PC-9 (cell line): ENCODE results near the gene TMEM109.

Source experiments
- CTCF ChIP-seq: fragments of 200-600 bp; sonication (generic); conservative IDR thresholded peaks from 2 replicates; pipeline ENCODE4 v1.6.1; 2017; ENCODE audit warnings: mixed run types, antibody characterized with exemption, mild to moderate bottlenecking, moderate library complexity
- EZH2 ChIP-seq: fragments of 200-600 bp; sonication (generic); IDR thresholded peaks from 2 replicates; pipeline ENCODE4 v1.8.0; 2017; ENCODE audit warnings: antibody characterized with exemption, low read depth

GRCh38 chr11:60921259-60921658, 7.3 kb downstream of the TMEM109 start:
- TF ChIP-seq EZH2, result no peak
- TF ChIP-seq CTCF, result no peak
